ENCODE measurements around the gene RECQL5.
"Not testable (repeated sequence)": the region's sequence is repeated elsewhere in the genome, so short reads cannot be mapped to it uniquely, and the experiment has no call there.

The RECQL5 gene

GRCh38 chr17:75612906-75613626, 53.9 kb downstream of the RECQL5 start:
- DNase-seq, result no peak

DNA sequence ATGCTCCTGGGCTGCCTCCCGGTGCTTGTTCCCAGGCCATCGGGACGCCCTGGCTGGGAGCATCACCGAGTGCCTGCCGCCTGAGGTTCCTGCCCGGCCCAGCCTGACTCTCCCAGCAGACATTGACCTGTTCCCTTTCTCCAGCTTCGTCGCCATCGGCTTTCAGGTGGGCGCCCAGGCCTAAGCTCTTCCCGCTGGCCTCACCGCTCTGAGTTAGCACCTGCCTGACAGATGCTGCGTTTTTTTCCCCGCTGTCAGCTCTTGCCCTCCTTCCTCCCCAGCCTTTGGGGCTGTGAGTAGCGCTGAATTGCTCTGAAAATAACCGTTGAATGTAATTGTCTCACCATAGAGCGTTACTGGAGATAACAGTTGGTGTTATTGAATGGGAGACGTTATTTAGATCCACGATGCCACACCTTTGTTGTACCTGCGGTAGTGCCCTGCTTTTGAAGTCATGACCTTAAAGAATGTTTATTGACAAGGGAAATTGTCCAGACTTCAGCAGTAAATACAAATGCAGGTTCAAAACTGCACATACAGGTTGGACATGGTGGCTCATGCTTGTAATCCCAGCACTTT, 55.0 kb downstream of the RECQL5 start:
- no peak for DNase-seq

DNA sequence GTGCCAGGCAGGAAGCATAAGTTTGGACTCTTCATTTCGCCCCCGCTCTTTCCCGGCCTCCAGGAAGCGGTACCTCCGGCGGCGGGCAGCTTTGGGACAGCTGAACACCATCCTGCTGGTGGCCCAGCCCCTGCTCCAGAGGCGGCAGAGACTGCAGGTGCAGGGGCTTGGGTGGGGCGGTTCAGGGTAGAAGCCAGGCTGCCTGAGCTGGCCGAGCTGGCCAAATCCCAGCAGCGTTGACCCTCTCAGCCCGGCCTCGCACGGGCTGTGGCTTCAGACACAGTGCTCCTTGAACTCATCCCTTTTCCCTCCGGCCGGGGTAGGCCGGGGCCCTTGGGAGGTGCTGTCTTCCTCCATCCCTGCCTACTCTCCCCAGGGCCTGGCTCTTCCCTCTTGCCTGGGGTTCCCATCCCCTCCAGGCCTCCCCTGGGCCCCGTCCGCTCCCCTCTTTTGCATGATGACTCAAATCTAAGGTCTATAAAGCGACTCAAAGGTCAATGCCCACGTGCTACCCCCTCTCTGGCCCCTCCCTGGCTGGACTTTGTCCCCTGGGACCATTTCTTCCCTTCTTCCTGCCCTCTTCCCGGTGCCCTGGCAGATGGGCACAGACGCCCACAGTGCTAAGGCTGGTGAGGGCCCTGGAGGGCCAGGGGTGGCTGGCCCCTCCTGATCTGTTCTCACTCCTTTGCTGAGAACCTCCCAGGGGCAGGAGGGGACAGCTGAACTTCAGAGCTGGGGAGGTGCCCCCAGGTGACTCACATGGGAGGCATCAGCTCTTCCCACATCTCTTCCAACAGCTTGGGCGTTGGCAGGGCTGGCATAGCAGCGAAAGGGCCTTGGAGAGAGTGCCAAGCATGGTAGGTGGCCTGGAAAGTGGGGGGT, 56.6 kb downstream of the RECQL5 start:
- no peak for DNase-seq

GRCh38 chr17:75607086-75607485, 59.9 kb downstream of the RECQL5 start:
- no peak for DNase-seq

DNA sequence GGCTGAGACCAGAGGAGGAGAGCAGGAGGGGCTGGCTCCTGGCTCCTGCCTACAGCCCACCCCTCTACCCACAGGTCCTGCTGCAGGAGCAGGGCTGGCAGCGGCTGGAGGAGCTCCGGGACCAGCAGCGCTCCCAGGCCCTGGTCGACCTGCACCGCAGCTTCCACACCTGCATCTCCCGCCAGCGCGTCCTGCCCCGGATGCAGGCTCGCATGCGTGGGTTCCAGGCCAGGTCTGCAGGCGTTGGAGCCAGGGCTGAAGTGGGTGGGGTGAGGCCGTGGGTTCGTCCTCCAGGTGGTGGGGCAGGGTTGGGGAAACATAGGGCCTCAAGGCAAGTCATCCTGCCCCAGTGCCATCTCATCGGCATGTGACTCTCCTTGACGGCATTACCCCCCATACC, 61.2 kb downstream of the RECQL5 start:
- no peak for DNase-seq

DNA sequence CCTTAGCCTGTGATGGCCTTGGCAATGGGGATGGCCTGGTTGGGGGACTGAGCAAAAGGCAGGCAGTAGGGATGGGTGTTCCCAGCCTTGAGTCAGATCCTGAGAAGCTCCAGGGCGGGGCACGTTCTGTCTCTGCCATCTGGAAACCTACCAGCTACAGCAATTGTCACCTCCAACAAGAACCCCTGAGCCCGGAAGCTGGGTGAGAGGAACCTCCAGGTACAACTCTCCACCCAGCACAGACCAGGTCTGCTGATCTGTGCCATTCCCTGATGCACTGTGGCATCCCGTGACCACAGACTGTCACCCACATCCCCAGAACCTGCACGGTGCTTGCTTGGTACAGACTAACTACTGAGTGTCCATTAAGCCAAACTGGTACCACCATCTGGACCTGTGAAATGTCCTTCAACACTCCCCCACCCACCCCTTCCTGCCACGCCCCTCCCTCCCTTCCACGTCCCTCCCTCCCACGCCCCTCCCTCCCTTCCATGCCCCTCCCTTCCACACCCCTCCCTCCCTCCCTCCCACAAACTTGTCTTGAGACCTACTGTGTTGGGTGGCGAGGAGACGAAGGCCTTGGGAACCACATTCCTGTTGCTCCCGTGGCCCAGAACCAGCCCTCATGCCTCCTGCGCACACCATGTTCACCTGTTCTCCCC, 62.8 kb downstream of the RECQL5 start:
- no peak for DNase-seq

DNA sequence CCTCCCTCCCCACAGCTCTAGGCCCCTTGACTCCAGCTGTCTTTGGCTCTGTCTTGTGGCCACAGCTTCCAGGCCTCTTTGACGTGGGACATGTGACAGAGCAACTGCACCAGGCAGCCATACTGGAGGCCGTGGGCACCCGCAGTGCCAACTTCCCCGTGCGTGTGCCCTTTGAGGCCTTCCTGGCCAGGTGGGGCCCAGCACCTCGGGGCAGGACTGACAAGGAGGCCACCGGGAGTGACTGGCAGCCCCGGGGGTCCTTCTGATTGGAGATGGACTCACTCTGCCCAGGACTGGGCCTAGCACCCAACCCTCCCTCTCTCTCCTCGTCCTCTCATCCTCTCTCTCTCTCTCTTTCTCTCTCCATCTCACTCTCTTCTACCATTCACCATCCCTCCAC, 63.8 kb downstream of the RECQL5 start:
- no peak for DNase-seq

- DNase-seq, result no peak
Observed at GRCh38 chr17:75602644-75603043, 64.3 kb downstream of the RECQL5 start.

GRCh38 chr17:75601057-75601987, 65.6 kb downstream of the RECQL5 start:
- peak; percentile 56 to 73 for DNase-seq

DNA sequence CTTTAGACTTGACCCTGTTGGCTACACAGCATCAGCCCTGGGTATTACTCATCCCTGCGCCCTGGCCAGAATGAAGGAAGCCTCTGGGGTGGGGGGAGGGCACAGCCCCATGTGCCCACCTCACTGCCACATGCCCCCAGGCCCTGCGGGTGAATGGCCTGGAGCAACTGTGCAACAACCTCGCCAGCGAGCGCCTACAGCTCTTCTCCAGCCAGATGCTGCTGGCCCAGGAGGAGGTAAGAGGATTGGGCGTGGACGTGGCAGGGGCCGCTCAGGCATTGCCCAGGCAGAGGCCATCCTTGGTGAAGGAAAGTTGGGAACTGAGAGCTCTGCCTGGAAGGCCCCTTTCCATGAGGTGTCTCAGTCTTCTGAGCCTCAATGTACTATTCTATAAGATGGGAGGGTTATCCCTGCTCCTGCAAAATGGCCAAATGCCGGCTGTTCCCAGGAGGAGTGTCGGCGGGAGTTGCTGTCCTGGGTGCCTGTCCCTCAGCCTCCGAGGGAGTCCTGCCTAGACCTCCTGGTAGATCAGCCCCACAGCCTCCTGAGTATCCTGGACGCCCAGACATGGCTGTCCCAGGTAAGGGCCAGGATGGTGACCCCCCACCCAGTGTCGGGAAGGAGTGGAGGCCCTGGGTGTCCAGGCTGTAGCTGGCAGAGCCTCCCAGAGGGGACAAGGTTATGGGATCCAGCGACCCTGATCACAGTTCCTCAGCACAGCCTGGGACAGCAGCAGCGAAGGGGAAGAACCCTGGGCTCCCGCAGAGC, 70.5 kb downstream of the RECQL5 start:
- DNase-seq, result no peak

- DNase-seq, result no peak
Observed at GRCh38 chr17:75595920-75596313, 71.0 kb downstream of the RECQL5 start.

- DNase-seq, result no peak
Observed at GRCh38 chr17:75595284-75595919, 71.6 kb downstream of the RECQL5 start.

DNA sequence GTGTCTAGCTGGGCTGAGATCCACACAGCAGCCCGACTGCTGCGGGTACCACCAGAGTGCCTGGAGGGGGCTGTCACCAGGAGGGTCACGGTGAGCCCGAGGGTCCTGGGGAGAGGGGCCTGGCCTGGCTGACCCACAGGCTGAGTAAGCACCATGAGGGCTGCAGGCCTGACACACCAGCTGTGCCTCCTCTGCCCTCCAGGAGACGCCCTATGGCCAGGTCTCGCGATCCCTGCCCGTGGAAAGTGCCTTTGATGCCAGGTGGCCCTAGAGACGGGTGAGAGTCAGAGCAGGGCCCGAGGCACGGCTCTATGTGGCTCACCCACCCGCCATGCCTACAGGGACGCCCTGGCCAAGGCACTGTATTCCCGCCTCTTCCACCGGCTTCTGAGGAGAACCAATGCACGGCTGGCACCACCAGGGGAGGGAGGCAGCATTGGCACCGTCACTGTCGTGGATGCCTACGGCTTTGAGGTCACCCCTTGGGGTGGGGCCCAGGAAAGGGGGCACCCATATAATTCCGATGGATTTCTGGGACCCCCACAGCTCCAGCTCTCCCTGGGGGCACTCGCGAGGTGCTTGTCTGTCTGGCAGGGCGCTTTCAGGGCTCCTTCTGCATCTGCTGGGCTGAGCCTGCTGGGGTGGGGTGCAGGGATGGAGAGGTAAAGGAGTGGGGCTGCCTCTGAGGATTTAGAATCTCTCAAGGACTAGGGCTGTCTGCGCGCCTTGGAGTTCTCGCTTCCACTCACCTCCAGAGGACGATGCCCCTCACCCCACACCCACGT, 72.3 kb downstream of the RECQL5 start:
- peak in 1 of 2 experiments; percentile 59 for DNase-seq

DNA sequence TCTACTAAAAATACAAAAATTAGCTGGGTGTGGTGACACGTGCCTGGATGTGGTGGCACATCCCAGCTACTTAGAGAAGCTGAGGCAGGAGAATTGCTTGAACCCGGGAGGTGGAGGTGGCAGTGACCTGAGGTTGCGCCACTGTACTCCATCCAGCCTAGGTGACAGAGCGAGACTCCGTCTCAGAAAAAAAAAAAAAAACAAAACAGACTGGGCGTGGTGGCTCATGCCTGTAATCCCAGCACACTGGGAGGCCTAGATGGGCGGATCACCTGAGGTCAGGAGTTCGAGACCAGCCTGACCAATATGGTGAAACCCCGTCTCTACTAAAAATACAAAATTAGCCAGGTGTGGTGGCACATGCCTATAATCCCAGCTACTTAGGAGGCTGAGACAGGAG, 73.5 kb downstream of the RECQL5 start:
- DNase-seq, result not testable (repeated sequence)

GRCh38 chr17:75592348-75593020, 74.5 kb downstream of the RECQL5 start:
- DNase-seq, result no peak

GRCh38 chr17:75591722-75592302, 75.1 kb downstream of the RECQL5 start:
- no peak for DNase-seq

- DNase-seq, result no peak
Observed at GRCh38 chr17:75590849-75591721, 75.9 kb downstream of the RECQL5 start.

DNA sequence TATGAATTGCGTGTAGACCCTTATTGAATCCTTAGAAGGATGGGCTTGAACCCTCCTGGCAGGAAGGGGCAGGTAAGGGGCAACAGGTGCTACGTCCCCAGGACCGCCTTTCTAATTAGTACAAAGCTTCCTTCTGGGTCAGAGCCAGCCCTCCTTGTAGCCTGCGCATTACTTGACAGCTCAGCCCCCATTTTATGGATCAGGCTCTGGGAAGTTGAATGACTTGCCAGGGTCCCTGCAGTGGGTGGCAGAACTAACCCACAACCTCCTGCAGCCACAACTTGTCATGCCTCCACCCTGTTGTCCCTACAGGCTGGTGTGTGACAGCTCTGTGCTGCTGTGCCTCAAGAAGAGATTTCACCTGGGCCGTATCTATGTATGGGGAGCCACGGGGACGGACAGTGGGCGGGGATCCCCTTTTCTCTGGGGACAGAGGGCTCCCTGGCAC, 76.6 kb downstream of the RECQL5 start:
- DNase-seq, result no peak
